ENCODE data around the gene CDH23. TPM values are rescaled to one million over a fixed set of nuclear protein-coding genes. Genes with fewer than 3 reads are reported as not detected.

CDH23 gene
- total RNA-seq, 1 experiment from 2014 or later: not detected

- TF ChIP-seq EZH2 (IDR thresholded peaks at IDR 0.05; ENCODE audit: low read length, unreplicated experiment): no peak
- TF ChIP-seq CTCF (conservative IDR thresholded peaks at IDR 0.05; ENCODE audit: low read depth, low read length): no peak
- no peak for TF ChIP-seq EZH2phosphoT487 (IDR thresholded peaks at IDR 0.05; ENCODE audit: borderline replicate concordance, low read length)
- POLR2A ChIA-PET (ENCODE audit: unreplicated experiment): no interaction called here
- Histone ChIP-seq H3K36me3 (ENCODE audit: low read depth, low read length) (no peaks in the 10 kb centered on the region), H3K9me2 (replicated peaks; ENCODE audit: low read length) (no peaks in the 10 kb centered on the region), H3K4me3 (ENCODE audit: low read length) (no peak overlapping the region), H3K4me2 (ENCODE audit: low read length) (no peak overlapping the region), H3K4me1 (ENCODE audit: insufficient read depth, low read length) (no peaks in the 10 kb centered on the region), H3K9me3 (ENCODE audit: low read length) (no peaks in the 10 kb centered on the region), H3K9ac (ENCODE audit: low read length) (no peak overlapping the region), H3F3A (ENCODE audit: low read length, unreplicated experiment) (no peaks in the 10 kb centered on the region), H2AFZ (ENCODE audit: low read length) (no peak overlapping the region), H3K79me2 (ENCODE audit: low read length) (no peaks in the 10 kb centered on the region), H4K20me1 (ENCODE audit: low read length) (no peaks in the 10 kb centered on the region), H3K27me3 (ENCODE audit: low read length) (peaks cover 2% of the 10 kb centered on the region; the same call in 1 of the 2 replicates), H3K27ac (ENCODE audit: low read length) (no peak overlapping the region)
- no TSS peak for BruUV-seq (replicated peaks)
- no peak for ATAC-seq
- intact Hi-C loops (cut with micrococcal nuclease): no loop called here
- no peak for DNase-seq
- CTCF ChIA-PET: no interaction called here
Measured at GRCh38 chr10:71671994-71672946, 275.6 kb downstream of the CDH23 start.

GRCh38 chr10:71675295-71675970 is 278.7 kb downstream of the CDH23 start:
- H3K4me2 ChIP-seq (ENCODE audit: low read length): no peak overlapping the region
- BruUV-seq (replicated peaks): no TSS peak
- H3K9ac ChIP-seq (ENCODE audit: low read length): no peak overlapping the region
- no peaks in the 10 kb centered on the region for H3K79me2 ChIP-seq (ENCODE audit: low read length)
- POLR2A ChIA-PET (ENCODE audit: unreplicated experiment): no interaction called here
- no peak overlapping the region for H3K27ac ChIP-seq (ENCODE audit: low read length)
- no peaks in the 10 kb centered on the region for H3K9me2 ChIP-seq (replicated peaks; ENCODE audit: low read length)
- no peaks in the 10 kb centered on the region for H3K36me3 ChIP-seq (ENCODE audit: low read depth, low read length)
- H4K20me1 ChIP-seq (ENCODE audit: low read length): no peaks in the 10 kb centered on the region
- peaks cover 17% of the 10 kb centered on the region for H3K27me3 ChIP-seq (ENCODE audit: low read length)
- no peak for DNase-seq
- no peaks in the 10 kb centered on the region for H3K9me3 ChIP-seq (ENCODE audit: low read length)
- intact Hi-C loops (cut with micrococcal nuclease): no loop called here
- CTCF ChIA-PET: no interaction called here
- TF ChIP-seq EZH2 (IDR thresholded peaks at IDR 0.05; ENCODE audit: low read length, unreplicated experiment) (no peak), CTCF (conservative IDR thresholded peaks at IDR 0.05; ENCODE audit: low read depth, low read length) (no peak), EZH2phosphoT487 (IDR thresholded peaks at IDR 0.05; ENCODE audit: borderline replicate concordance, low read length) (no peak)
- H2AFZ ChIP-seq (ENCODE audit: low read length): no peak overlapping the region
- no peak overlapping the region for H3K4me3 ChIP-seq (ENCODE audit: low read length)
- no peaks in the 10 kb centered on the region for H3F3A ChIP-seq (ENCODE audit: low read length, unreplicated experiment)
- ATAC-seq: no peak
- no peaks in the 10 kb centered on the region for H3K4me1 ChIP-seq (ENCODE audit: insufficient read depth, low read length)
